ENCODE data around the gene S100A9. TPM values are rescaled to one million over a fixed set of nuclear protein-coding genes. Genes with fewer than 3 reads are reported as not detected.

S100A9 gene
- total and polyA plus RNA-seq, 2 experiments from 2014 or later, result 3.2 to 6.4 TPM

DNA sequence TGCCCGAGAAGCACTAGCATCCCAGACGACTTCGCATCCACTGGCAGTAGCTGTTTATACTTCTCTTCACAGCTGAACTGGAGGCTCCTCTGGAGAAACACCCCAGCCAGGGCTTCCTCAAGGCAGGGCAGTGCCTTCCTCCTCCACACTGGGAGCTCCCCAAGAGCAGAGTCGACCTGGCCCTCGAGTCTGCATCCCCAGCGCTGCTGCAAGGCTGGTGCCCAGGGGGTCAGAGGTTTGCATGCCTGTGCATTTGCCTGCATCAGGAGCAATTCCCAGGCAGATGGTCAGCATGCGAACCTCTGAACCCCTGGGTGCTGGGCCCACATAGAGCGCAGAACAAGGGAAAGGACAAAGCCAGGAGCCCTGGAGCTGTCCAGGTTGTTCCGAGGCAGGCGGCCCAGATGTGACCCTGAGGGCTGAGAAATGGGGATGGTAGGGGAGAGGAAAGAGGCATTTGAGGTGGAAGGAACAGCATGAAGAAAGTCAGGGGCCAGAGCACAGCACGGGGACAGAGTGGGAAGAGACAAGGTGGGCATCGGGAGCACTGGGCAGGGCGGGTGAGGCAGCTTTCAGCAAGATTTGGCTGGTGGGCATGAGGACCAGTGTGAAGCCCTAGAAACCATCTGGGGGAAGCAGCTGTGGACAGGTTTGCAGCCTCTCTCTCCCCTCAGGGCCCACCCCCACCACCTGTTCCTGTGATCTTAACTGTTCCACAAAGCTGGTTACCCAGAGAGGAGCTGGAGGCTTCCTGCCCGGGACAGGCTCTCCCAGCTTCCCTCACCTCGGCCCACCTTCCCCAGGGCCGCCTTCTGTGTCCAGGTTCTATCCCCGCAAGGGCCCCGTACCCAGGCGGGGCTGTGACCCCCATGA is 39.6 kb downstream of the S100A9 start:
- no peaks in the 10 kb centered on the region for H4K20me1 ChIP-seq (ENCODE audit: insufficient read depth, poor library complexity, severe bottlenecking)
- TF ChIP-seq EZH2 (IDR thresholded peaks at IDR 0.05; ENCODE audit: borderline replicate concordance), result no peak
- TF ChIP-seq, protein P1, sequence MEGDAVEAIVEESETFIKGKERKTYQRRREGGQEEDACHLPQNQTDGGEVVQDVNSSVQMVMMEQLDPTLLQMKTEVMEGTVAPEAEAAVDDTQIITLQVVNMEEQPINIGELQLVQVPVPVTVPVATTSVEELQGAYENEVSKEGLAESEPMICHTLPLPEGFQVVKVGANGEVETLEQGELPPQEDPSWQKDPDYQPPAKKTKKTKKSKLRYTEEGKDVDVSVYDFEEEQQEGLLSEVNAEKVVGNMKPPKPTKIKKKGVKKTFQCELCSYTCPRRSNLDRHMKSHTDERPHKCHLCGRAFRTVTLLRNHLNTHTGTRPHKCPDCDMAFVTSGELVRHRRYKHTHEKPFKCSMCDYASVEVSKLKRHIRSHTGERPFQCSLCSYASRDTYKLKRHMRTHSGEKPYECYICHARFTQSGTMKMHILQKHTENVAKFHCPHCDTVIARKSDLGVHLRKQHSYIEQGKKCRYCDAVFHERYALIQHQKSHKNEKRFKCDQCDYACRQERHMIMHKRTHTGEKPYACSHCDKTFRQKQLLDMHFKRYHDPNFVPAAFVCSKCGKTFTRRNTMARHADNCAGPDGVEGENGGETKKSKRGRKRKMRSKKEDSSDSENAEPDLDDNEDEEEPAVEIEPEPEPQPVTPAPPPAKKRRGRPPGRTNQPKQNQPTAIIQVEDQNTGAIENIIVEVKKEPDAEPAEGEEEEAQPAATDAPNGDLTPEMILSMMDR (IDR thresholded peaks at IDR 0.05; ENCODE audit: poor library complexity), result no peak
- TF ChIP-seq EZH2phosphoT487 (IDR thresholded peaks at IDR 0.05; ENCODE audit: low read depth, severe bottlenecking, unreplicated experiment), result no peak
- no peak for DNase-seq (ENCODE audit: low spot score)
- no peaks in the 10 kb centered on the region for H3K4me1 ChIP-seq (ENCODE audit: insufficient read depth)
- no peaks in the 10 kb centered on the region for H3K9me3 ChIP-seq (ENCODE audit: low read depth)
- H3K36me3 ChIP-seq (replicated peaks; ENCODE audit: insufficient read depth, low read depth), result no peaks in the 10 kb centered on the region
- H3K27ac ChIP-seq, result no peak overlapping the region
- no peak overlapping the region for H3K4me3 ChIP-seq
- no peak overlapping the region for H2AFZ ChIP-seq
- H3K4me2 ChIP-seq, result no peak overlapping the region
- no peaks in the 10 kb centered on the region for H3K79me2 ChIP-seq
- H3K27me3 ChIP-seq, result no peaks in the 10 kb centered on the region
- no peaks in the 10 kb centered on the region for H3K9me2 ChIP-seq (replicated peaks; ENCODE audit: insufficient read depth)
- WGBS (ENCODE audit: low lambda C conversion rate, missing lambda C conversion rate), result 86% methylated on average over 19 of the region's 19 CpGs

DNA sequence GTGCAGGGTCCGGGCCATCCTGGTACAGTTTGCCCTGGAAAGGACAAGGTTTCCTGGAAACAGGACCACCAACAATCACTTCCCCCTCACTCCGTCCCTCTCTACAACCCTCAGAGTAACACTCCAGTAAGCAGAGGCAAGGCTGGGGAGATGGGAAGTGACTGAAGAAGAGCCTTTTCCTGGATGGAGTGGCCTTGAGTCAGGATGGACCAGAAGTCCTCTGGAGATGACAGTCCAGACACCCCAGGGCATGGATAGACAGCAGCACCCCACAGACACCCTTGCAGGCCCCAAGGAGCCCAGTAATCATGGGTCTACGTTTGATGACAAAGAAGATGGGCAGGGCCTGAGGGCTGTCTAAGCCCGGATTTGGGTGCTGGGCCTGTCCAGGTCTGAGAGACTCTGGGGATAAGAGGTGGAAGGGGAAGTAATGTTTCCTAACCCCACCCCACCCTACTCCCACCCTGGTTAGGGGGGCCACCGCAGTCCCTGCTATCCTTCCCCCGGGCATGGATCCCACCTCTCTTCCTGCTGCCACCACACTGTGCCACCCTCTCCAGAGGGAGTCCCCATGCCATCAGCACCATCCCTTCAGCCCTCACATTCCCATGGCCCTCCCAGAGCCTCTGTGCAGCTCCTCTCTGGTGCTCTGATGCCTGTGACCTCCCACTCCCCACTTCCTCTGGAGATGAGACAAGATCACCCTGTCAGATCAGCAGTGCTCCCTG is 40.4 kb downstream of the S100A9 start:
- no peaks in the 10 kb centered on the region for H3K9me3 ChIP-seq (ENCODE audit: low read depth)
- H2AFZ ChIP-seq, result no peak overlapping the region
- no peaks in the 10 kb centered on the region for H3K4me1 ChIP-seq (ENCODE audit: insufficient read depth)
- 81% methylated on average over 6 of the region's 6 CpGs for WGBS (ENCODE audit: low lambda C conversion rate, missing lambda C conversion rate)
- no peak overlapping the region for H3K4me2 ChIP-seq
- no peaks in the 10 kb centered on the region for H3K27me3 ChIP-seq
- no peaks in the 10 kb centered on the region for H3K9me2 ChIP-seq (replicated peaks; ENCODE audit: insufficient read depth)
- no peaks in the 10 kb centered on the region for H4K20me1 ChIP-seq (ENCODE audit: insufficient read depth, poor library complexity, severe bottlenecking)
- no peaks in the 10 kb centered on the region for H3K79me2 ChIP-seq
- no peak overlapping the region for H3K4me3 ChIP-seq
- no peak overlapping the region for H3K27ac ChIP-seq
- H3K36me3 ChIP-seq (replicated peaks; ENCODE audit: insufficient read depth, low read depth), result no peaks in the 10 kb centered on the region
- TF ChIP-seq, protein P1 (IDR thresholded peaks at IDR 0.05; ENCODE audit: poor library complexity), result no peak
- TF ChIP-seq EZH2phosphoT487 (IDR thresholded peaks at IDR 0.05; ENCODE audit: low read depth, severe bottlenecking, unreplicated experiment), result no peak
- TF ChIP-seq EZH2 (IDR thresholded peaks at IDR 0.05; ENCODE audit: borderline replicate concordance), result no peak
- no peak for DNase-seq (ENCODE audit: low spot score)

DNA sequence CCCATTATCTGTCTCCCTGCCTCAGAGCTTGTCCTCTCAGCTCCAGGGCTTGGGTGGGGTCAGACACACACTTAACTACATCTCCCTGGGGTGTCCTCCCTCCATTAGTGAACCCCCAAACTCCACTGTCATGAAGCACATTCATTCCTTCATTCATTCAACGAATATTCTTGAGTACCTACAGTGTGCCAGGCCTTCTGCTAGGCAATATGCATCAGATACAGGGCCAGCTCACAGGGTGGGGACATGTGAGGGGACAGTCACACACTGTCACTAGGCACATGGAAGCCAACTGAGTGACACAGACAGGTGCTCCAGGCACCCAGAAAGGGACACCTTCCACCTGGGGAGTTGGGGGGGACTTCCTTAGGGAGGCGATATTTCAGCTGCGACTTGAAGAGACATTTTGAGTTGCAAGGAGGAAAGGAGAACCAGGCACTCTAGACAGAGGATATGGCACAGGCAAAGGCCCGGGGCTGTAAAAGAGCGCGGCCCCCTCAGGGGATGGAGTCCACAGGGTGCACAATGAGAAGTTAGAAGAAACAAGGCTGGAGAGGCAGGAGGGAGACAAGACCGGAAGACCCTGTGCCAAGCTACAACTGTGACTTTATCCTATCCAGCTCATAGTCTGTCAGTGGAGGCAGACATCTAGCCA is 41.9 kb downstream of the S100A9 start:
- H3K27ac ChIP-seq, result no peak overlapping the region
- TF ChIP-seq, protein P1 (IDR thresholded peaks at IDR 0.05; ENCODE audit: poor library complexity), result no peak
- TF ChIP-seq EZH2 (IDR thresholded peaks at IDR 0.05; ENCODE audit: borderline replicate concordance), result no peak
- TF ChIP-seq EZH2phosphoT487 (IDR thresholded peaks at IDR 0.05; ENCODE audit: low read depth, severe bottlenecking, unreplicated experiment), result no peak
- no peaks in the 10 kb centered on the region for H3K36me3 ChIP-seq (replicated peaks; ENCODE audit: insufficient read depth, low read depth)
- H3K4me1 ChIP-seq (ENCODE audit: insufficient read depth), result no peaks in the 10 kb centered on the region
- no peaks in the 10 kb centered on the region for H3K9me2 ChIP-seq (replicated peaks; ENCODE audit: insufficient read depth)
- no peaks in the 10 kb centered on the region for H3K27me3 ChIP-seq
- H3K4me3 ChIP-seq, result no peak overlapping the region
- H3K9me3 ChIP-seq (ENCODE audit: low read depth), result no peaks in the 10 kb centered on the region
- H4K20me1 ChIP-seq (ENCODE audit: insufficient read depth, poor library complexity, severe bottlenecking), result no peaks in the 10 kb centered on the region
- H3K4me2 ChIP-seq, result no peak overlapping the region
- DNase-seq (ENCODE audit: low spot score), result no peak
- WGBS (ENCODE audit: low lambda C conversion rate, missing lambda C conversion rate), result 90% methylated on average over 7 of the region's 7 CpGs
- H3K79me2 ChIP-seq, result no peaks in the 10 kb centered on the region
- no peak overlapping the region for H2AFZ ChIP-seq
